HG03460 (cell line): ENCODE results near the gene DBI.

Source experiments
- ATAC-seq: cut with Tn5 transposase; IDR thresholded peaks from one replicate; pipeline ENCODE4 v1.9.1; 2021; ENCODE audit not compliant: unreplicated experiment

DBI gene

GRCh38 chr2:119366649-119367471 is at the start of gene DBI, which contains the start of gene C2orf76:
TSS of gene DBI (plus strand) at chr2:119366977. CDS start at chr2:119367052, 75 bp downstream.
TSS of gene C2orf76 (minus strand) at chr2:119366834. CDS start at chr2:119339959, 26,875 bp downstream.
- peak; percentile 94 for ATAC-seq

GRCh38 chr2:119317554-119317953 is 49.2 kb upstream of the DBI start:
- ATAC-seq = no peak

- ATAC-seq = no peak
Observed at GRCh38 chr2:119319593-119319992, 47.2 kb upstream of the DBI start.

GRCh38 chr2:119323459-119323858 is 43.3 kb upstream of the DBI start:
- no peak for ATAC-seq

DNA sequence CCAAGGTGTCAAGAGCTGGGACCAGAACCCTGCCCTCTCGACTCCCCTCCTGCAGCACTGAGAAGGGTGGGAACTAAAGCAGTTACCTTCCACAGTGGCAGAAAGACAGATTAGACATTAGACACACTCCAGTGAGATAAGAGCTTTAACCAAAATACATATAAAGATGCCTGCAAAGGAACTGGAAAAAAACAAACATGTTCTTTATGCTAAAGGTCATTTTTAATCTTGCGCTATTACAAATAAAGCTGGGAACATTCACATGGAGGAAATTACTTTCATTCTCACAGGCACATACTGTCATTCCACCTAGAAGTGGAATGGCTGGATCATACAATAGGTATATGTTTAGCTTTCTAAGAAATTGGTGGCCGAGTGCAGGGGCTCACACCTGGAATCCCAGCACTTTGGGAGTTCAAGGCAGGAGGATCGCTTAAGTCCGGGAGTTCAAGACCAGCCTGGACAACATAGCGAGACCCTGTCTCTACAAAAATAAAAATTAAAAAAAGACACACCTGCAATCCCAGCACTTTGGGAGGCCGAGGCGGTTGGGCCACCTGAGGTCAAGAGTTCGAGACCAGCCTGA is 42.0 kb upstream of the DBI start:
- no peak for ATAC-seq

- ATAC-seq = no peak
Observed at GRCh38 chr2:119326938-119327337, 39.8 kb upstream of the DBI start.

- ATAC-seq = no peak
Observed at GRCh38 chr2:119327431-119327830, 39.3 kb upstream of the DBI start.

GRCh38 chr2:119332953-119333352 is 33.8 kb upstream of the DBI start:
- no peak for ATAC-seq

- ATAC-seq = no peak
Observed at GRCh38 chr2:119333360-119333759, 33.4 kb upstream of the DBI start.

- ATAC-seq = no peak
Observed at GRCh38 chr2:119333833-119334232, 32.9 kb upstream of the DBI start.

- no peak for ATAC-seq
Observed at GRCh38 chr2:119337749-119338148, 29.0 kb upstream of the DBI start.

GRCh38 chr2:119338272-119338671 is 28.5 kb upstream of the DBI start:
- no peak for ATAC-seq

- peak; percentile 100 for ATAC-seq
Observed at GRCh38 chr2:119338826-119339561, 27.8 kb upstream of the DBI start.

DNA sequence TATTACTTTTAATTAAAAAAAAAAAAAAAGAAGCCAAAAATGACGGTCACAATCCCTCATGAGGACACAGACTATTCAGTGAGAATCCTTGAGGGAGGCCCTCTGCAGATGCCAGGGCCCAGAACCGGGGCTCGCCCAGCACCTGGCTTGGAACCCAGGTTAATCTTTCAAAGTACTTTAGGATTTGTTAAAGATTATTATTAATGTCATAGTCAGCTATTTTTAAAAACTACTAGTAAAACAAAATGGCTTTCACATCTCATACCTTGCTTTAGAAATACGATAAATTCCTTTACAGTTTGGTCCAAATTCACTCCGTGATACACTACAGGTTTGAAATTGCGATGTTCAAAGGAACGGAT is 27.2 kb upstream of the DBI start:
- ATAC-seq = no peak

DNA sequence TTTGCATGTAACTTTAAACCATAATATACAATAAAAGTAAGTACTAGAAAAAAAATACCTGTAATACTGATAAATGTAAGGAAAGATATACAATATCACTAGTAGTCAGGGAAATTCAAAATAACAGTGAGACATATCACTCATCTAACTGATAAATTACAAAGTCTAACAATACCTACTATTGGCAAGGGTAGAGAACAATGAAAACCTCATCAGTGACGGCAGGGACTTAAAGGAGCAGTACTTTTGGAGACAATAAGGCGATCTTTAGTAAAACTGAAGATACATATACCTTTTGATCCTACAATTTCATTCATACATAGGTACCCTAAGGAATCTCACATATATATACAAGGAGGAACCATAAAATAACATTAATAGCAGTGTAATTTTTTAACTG is 25.1 kb upstream of the DBI start:
- ATAC-seq = no peak

- no peak for ATAC-seq
Observed at GRCh38 chr2:119349289-119349688, 17.5 kb upstream of the DBI start.

DNA sequence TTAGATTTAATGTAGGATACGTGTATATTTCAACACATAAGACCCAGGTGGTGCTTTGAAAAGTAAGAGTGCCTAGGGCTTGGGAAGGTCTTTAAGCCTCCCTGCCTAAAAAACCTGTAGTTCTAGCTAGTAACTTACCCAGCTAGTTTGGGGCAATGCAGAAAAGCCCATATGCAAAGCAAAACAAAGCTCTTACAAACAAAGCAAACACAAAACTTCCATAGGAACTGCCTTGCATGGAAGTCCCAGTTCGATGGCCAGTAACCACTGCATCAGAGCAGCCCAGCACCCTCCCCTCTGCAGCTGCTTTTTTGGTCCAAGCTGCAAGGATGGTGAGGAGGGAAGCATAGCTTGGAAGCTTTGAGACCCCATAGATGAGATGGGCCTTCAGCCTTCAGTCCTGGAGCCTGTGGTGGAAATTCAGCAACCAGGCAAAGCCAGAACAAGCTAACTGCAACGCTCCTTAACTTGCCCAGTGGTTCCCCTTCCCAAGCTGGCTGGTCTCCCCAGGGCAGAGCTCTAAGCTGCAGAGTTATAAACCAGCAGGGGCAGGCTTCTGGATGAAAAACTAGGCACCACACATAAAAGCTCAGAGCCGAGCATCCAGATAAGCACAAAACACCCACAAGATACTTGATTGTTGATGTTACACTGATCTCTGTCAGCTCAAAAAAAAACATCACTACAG is 16.3 kb upstream of the DBI start:
- no peak for ATAC-seq

DNA sequence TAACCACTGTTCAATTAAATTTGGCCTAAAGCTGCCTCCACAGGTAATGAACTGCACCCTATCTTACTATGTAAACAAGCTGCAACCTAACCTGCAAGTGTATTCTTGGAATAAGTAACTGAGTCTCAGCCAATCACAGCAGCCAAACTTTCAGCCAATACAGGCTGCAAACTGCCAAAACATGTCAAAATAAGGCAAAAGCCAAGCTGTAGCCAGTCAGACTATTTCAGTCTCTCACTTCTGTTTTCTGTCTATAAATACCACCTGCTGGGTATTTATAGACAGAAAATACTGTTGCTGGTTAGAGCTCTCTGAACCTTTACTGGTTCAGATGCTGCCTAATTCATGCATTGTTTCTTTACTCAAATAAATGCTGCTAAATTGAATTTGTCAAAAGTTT is 14.4 kb upstream of the DBI start:
- peak; percentile 95 for ATAC-seq

- no peak for ATAC-seq
Observed at GRCh38 chr2:119354860-119355259, 11.9 kb upstream of the DBI start.

DNA sequence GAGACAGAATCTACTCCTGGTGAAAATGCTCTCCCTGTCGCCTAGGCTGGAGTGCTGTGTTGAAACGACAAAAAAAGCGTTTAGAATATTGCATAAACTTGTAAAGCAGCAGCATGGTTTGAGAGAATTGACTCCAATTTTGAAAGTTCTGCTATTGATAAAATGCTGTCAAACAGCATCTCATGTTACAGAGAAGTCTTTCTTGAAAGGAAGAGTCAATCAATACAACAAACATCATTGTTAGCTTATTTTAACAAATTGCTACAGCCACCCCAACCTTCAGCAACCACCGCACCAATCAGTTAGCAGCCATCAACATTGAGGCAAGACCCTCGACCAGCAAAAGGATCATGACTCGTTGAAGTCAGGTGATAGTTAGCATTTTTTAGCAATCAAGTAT is 7.0 kb upstream of the DBI start:
- no peak for ATAC-seq

DNA sequence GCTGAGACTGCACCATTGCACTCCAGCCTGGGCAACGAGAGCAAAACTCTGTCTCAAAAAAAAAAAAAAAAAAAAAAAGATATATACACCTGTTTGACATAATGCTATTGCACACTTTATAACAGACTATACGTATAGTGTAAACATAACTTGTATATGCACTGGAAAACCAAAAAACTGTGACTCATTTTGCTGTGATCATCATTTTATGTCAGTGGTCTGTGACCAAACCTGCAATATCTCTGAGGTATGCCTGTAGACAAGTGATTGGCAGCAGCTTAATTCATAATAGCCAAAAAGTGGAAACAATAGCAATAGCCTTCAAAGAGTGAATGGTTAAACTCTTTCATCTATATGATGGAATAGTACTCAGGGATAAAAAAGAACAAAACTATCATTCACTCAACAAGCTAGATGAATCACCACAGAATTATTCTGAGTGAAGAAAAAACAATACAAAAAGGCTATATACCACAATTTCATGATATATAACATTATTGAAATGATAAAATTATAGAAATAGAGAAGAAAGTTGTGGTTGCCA is 6.3 kb upstream of the DBI start:
- no peak for ATAC-seq
